Neural cell (in vitro differentiated cells): ENCODE measurements around the gene CNP. TPM values are rescaled to one million over a fixed set of nuclear protein-coding genes. Genes with fewer than 3 reads are reported as not detected.

ENCODE experiments used
- H2AFZ ChIP-seq: fragments of 200-600, 300-800 bp; sonication (generic), shearing (Covaris generic); 2 replicates; pipeline ENCODE4 v1.6.0; 2014; ENCODE audit warnings: low read depth, mild to moderate bottlenecking, antibody characterized with exemption, low read length, moderate library complexity
- H3F3A ChIP-seq: fragments of 200-600 bp; shearing (Covaris generic); 2 replicates; pipeline ENCODE4 v1.6.1; 2016; ENCODE audit warnings: mild to moderate bottlenecking, moderate library complexity, mixed read lengths, antibody characterized with exemption, low read length; ENCODE audit not compliant: insufficient read depth, poor library complexity, severe bottlenecking
- H3K27ac ChIP-seq: fragments of 200-600, 300-800 bp; sonication (generic), shearing (Covaris generic); 2 replicates; pipeline ENCODE4 v1.5.1; 2014; ENCODE audit warnings: mild to moderate bottlenecking, low read length, moderate library complexity
- H3K27me3 ChIP-seq: fragments of 300-800, 200-600 bp; sonication (generic), shearing (Covaris generic); 2 replicates; pipeline ENCODE4 v1.6.0; 2014; ENCODE audit warnings: mild to moderate bottlenecking, low read depth, low read length, moderate library complexity; ENCODE audit not compliant: insufficient read depth
- H3K36me3 ChIP-seq: fragments of 300-800, 200-600 bp; sonication (generic), shearing (Covaris generic); 2 replicates; pipeline ENCODE4 v1.5.1; 2014; ENCODE audit warnings: mild to moderate bottlenecking, antibody characterized with exemption, low read length, moderate library complexity; ENCODE audit not compliant: insufficient read depth
- H3K4me2 ChIP-seq: fragments of 300-800, 200-600 bp; sonication (generic), shearing (Covaris generic); 2 replicates; pipeline ENCODE4 v1.6.0; 2014; ENCODE audit warnings: mild to moderate bottlenecking, low read length
- H3K4me3 ChIP-seq: fragments of 300-800, 200-600 bp; sonication (generic), shearing (Covaris generic); 2 replicates; pipeline ENCODE4 v1.5.1; 2014; ENCODE audit warnings: mild to moderate bottlenecking, low read length, moderate library complexity
- H3K79me2 ChIP-seq: fragments of 200-600 bp; shearing (Covaris generic); replicated peaks from 2 replicates; pipeline ENCODE4 v1.6.0; 2014; ENCODE audit warnings: mild to moderate bottlenecking, low read length, moderate library complexity; ENCODE audit not compliant: insufficient read depth
- H3K9ac ChIP-seq: fragments of 300-800, 200-600 bp; sonication (generic), shearing (Covaris generic); 2 replicates; pipeline ENCODE4 v1.6.1; 2016; ENCODE audit warnings: mild to moderate bottlenecking, low read length, mixed read lengths
- H3K9me2 ChIP-seq: fragments of 200-600 bp; shearing (Covaris generic); 2 replicates; pipeline ENCODE4 v1.6.1; 2016; ENCODE audit warnings: mild to moderate bottlenecking, low read length, mixed read lengths; ENCODE audit not compliant: insufficient read depth
- H3K9me3 ChIP-seq: fragments of 200-600, 300-800 bp; sonication (generic), shearing (Covaris generic); 2 replicates; pipeline ENCODE4 v1.6.1; 2016; ENCODE audit warnings: mild to moderate bottlenecking, mixed run types, low read length, moderate library complexity, mixed read lengths
- H4K20me1 ChIP-seq: fragments of 200-600 bp; shearing (Covaris generic); 2 replicates; pipeline ENCODE4 v1.6.1; 2016; ENCODE audit warnings: mild to moderate bottlenecking, mixed run types; ENCODE audit not compliant: insufficient read depth
- EP300 ChIP-seq: fragments of 450-650 bp; conservative IDR thresholded peaks from 2 replicates; pipeline ENCODE4 v1.6.1; 2014; ENCODE audit warnings: antibody characterized with exemption, mild to moderate bottlenecking, moderate library complexity; ENCODE audit not compliant: poor library complexity, severe bottlenecking
- EZH2 ChIP-seq: fragments of 200-600, 300-800 bp; shearing (Covaris generic), sonication (generic); IDR thresholded peaks from 2 replicates; pipeline ENCODE4 v1.6.1; 2014; ENCODE audit warnings: antibody characterized with exemption, low read length, borderline replicate concordance, mild to moderate bottlenecking; ENCODE audit not compliant: insufficient read depth, poor library complexity, severe bottlenecking
- MXI1 ChIP-seq: fragments of 450-650 bp; conservative IDR thresholded peaks from 2 replicates; pipeline ENCODE4 v1.6.1; 2014; ENCODE audit warnings: antibody characterized with exemption, mild to moderate bottlenecking; ENCODE audit not compliant: poor library complexity, severe bottlenecking
- POLR2AphosphoS5 ChIP-seq: IDR thresholded peaks from 2 replicates; pipeline ENCODE4 v1.6.1; 2012
- RAD21 ChIP-seq: fragments of 450-650 bp; conservative IDR thresholded peaks from 2 replicates; pipeline ENCODE4 v1.6.1; 2014; ENCODE audit warnings: antibody characterized with exemption, mild to moderate bottlenecking, moderate library complexity
- REST ChIP-seq: IDR thresholded peaks from 2 replicates; pipeline ENCODE4 v1.6.1; 2012; ENCODE audit warnings: borderline replicate concordance
- SMC3 ChIP-seq: fragments of 450-650 bp; conservative IDR thresholded peaks from 2 replicates; pipeline ENCODE4 v1.6.1; 2014; ENCODE audit warnings: antibody characterized with exemption, mild to moderate bottlenecking, moderate library complexity; ENCODE audit not compliant: poor library complexity
- TAF1 ChIP-seq: IDR thresholded peaks from 2 replicates; pipeline ENCODE4 v1.6.1; 2012; ENCODE audit warnings: low read depth
- polyA plus RNA-seq: library from polyadenylated mRNA; depleted of rRNA; stranded (reverse); fragments of >200 nt; gene quantifications from 2 replicates; pipeline ENCODE4 v1.2.3, GENCODE V29; 2014
- TF ChIP-seq, protein P1 (sequence below): fragments of 450-650 bp; IDR thresholded peaks from 2 replicates; pipeline ENCODE4 v1.5.1; 2014; ENCODE audit warnings: antibody characterized with exemption, mild to moderate bottlenecking, moderate library complexity; ENCODE audit not compliant: poor library complexity, severe bottlenecking

The CNP gene
- polyA plus RNA-seq, 1 donor from 2014 or later = 27.7 TPM

DNA sequence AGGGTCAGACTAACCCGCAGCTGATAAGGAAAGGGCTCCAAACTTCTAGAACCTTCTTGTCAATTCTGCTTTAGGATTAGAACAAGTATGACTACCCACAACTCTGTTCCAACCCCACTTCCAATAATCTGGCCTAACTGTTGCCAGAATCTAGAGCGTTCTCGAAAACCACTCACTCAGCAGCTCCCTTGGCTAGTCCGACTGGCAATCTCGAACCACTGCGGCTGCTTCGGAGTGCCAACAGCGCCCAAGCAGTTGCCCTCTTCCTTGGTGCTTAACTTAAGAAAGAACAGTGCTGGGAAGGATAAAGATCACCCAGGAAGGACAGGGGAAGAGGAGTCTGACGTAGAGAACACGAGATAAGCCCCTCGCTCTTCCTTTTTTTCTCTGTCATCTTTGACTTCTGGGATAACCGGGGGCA lies 49.8 kb downstream of the CNP start:
- peak overlapping the region; percentile 82 for H2AFZ ChIP-seq
- no peaks in the 10 kb centered on the region for H3K27me3 ChIP-seq
- H3K36me3 ChIP-seq = no peaks in the 10 kb centered on the region
- H3F3A ChIP-seq = no peaks in the 10 kb centered on the region
- peak overlapping the region; percentile 66 for H3K4me2 ChIP-seq
- peak overlapping the region; percentile 98 for H3K27ac ChIP-seq
- no peaks in the 10 kb centered on the region for H4K20me1 ChIP-seq
- H3K79me2 ChIP-seq = peaks cover 72% of the 10 kb centered on the region
- peak overlapping the region; percentile 82 for H3K4me3 ChIP-seq
- peak overlapping the region; percentile 98 for H3K9ac ChIP-seq
- no peaks in the 10 kb centered on the region for H3K9me3 ChIP-seq
- TF ChIP-seq EZH2 = no peak
- TF ChIP-seq REST = no peak
- no peak for TF ChIP-seq POLR2AphosphoS5
- no peak for TF ChIP-seq RAD21
- TF ChIP-seq MXI1 = no peak
- TF ChIP-seq, protein P1, sequence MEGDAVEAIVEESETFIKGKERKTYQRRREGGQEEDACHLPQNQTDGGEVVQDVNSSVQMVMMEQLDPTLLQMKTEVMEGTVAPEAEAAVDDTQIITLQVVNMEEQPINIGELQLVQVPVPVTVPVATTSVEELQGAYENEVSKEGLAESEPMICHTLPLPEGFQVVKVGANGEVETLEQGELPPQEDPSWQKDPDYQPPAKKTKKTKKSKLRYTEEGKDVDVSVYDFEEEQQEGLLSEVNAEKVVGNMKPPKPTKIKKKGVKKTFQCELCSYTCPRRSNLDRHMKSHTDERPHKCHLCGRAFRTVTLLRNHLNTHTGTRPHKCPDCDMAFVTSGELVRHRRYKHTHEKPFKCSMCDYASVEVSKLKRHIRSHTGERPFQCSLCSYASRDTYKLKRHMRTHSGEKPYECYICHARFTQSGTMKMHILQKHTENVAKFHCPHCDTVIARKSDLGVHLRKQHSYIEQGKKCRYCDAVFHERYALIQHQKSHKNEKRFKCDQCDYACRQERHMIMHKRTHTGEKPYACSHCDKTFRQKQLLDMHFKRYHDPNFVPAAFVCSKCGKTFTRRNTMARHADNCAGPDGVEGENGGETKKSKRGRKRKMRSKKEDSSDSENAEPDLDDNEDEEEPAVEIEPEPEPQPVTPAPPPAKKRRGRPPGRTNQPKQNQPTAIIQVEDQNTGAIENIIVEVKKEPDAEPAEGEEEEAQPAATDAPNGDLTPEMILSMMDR = no peak
- TF ChIP-seq SMC3 = no peak
- TF ChIP-seq EP300 = no peak
- TF ChIP-seq TAF1 = no peak
- no peaks in the 10 kb centered on the region for H3K9me2 ChIP-seq

DNA sequence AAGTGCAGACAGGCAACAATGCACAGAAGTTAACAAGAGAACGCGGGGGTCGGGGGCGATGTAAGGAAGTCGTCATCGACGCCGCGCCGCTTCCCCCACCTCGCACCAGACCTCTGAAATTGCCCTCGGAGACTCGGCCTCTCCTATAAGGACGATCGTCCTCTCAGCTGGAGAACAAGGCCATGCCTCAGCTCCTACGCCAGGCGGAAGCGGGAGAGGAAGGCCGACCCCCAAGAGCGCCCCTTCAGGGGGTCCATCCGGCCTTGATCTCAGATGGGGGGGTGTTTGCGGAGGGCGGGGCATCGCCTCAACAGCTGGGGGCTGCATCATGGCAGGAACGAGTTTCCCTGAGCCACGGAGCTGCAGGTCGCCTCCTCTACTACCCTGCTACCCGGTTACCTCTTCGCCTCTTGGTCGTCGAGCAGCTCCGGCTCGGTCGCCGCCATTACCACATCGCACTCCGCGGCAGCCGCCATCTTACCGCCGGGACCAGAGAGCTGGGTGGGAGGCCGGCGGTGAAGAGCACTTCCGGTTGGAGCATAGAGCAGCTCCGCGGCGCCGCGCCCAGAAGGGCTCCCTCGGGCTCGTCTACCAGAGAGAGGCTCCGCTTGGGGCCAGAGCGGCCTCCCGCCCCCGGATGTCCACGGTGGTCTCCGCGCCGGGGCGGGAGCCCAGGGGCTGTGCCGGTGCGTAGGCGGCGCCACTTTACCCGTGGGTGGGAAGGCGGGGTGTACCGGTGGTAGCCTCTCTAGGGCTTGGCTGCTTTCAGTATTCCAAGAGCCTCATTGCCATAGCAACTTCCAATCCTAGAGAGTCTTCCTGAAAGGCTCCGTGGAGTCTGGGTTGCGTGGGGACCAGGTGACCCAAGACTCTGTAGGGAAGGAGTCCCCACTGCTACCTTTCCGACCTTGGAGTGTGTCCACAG lies 50.6 kb downstream of the CNP start, which contains the start of gene DNAJC7:
Gene DNAJC7 (minus strand): TSS at position 499 of the 925 bp plus-strand sequence. CDS start 23 bp downstream, at position 476.
- H3K27me3 ChIP-seq = no peaks in the 10 kb centered on the region
- TF ChIP-seq TAF1 (peak; percentile 98), EP300 (peak; percentile 35), RAD21 (no peak), EZH2 (no peak), SMC3 (peak; percentile 8), MXI1 (peak; percentile 76), REST (peak; percentile 95), POLR2AphosphoS5 (peak; percentile 94)
- TF ChIP-seq, protein P1 = peak; percentile 40
- peak within 1 kb of the TSS; percentile 78 for H3K4me2 ChIP-seq
- no peaks in the 10 kb centered on the region for H4K20me1 ChIP-seq
- H3K79me2 ChIP-seq = peaks cover 66% of the 10 kb centered on the region
- H3K9me3 ChIP-seq = no peaks in the 10 kb centered on the region
- H2AFZ ChIP-seq = peak within 1 kb of the TSS; percentile 82
- peak within 1 kb of the TSS; percentile 82 for H3K4me3 ChIP-seq
- H3K27ac ChIP-seq = peak within 1 kb of the TSS; percentile 98
- H3K9me2 ChIP-seq = no peaks in the 10 kb centered on the region
- no peaks in the 10 kb centered on the region for H3F3A ChIP-seq
- no peaks in the 10 kb centered on the region for H3K36me3 ChIP-seq
- H3K9ac ChIP-seq = peak within 1 kb of the TSS; percentile 98
